ENCODE results near the gene NUSAP1. TPM values are rescaled to one million over a fixed set of nuclear protein-coding genes. Genes with fewer than 3 reads are reported as not detected.
"Not testable (repeated sequence)": the region's sequence is repeated elsewhere in the genome, so short reads cannot be mapped to it uniquely, and the experiment has no call there.

Gene NUSAP1
- total and polyA plus RNA-seq, 7 experiments from 2014 or later: 0.86 to 167 (median 1.9) TPM

DNA sequence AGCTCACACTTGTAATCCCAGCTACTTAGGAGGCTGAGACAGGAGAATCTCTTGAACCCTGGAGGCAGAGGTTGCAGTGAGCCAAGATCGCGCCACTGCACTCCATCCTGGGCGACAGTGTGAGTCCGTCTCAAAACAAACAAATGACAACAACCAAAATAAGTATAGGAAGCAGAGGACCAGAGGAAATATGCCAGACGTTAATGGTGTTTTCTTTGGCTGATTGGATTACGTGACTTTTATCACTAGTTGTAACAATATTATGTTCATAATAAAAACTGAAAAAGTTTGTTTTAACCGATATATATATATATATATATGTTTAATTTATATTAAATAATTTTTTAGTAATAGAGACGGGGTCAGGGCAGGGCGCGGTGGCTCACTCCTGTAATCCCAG, 21.7 kb downstream of the NUSAP1 start:
- Mint-ChIP-seq H3K9me3 (no peaks in the 10 kb centered on the region), H3K27me3 (no peaks in the 10 kb centered on the region), H3K4me3 (no peak overlapping the region), H3K36me3 (peaks cover 0 to 30% (median 0%) of the 10 kb centered on the region in 5 donors), H3K4me1 (no peaks in the 10 kb centered on the region), H3K27ac (no peak overlapping the region)
- intact Hi-C loops (cut with micrococcal nuclease): no loop called here
- POLR2A ChIA-PET: no interaction called here
- ATAC-seq: no peak
- no peaks in the 10 kb centered on the region for H3K27me3 ChIP-seq (ENCODE audit: control insufficient read depth in 2 of 2, insufficient read depth in 2 of 2, low read length in 2 of 2)
- H3K27ac ChIP-seq (ENCODE audit: low read depth, low read length): no peak overlapping the region
- CTCF ChIA-PET: no interaction called here
- no peaks in the 10 kb centered on the region for H3K4me1 ChIP-seq (ENCODE audit: control insufficient read depth in 2 of 2, insufficient read depth in 2 of 2, low read length in 2 of 2)
- no peak overlapping the region for H3K4me3 ChIP-seq (ENCODE audit: low read length)
- DNase-seq: no peak
- H3K9me3 ChIP-seq (ENCODE audit: control insufficient read depth in 2 of 3, low read length in 3 of 3): no peaks in the 10 kb centered on the region
- no peaks in the 10 kb centered on the region for H3K36me3 ChIP-seq (ENCODE audit: control insufficient read depth in 2 of 3, insufficient read depth in 3 of 3, low read length in 3 of 3)

DNA sequence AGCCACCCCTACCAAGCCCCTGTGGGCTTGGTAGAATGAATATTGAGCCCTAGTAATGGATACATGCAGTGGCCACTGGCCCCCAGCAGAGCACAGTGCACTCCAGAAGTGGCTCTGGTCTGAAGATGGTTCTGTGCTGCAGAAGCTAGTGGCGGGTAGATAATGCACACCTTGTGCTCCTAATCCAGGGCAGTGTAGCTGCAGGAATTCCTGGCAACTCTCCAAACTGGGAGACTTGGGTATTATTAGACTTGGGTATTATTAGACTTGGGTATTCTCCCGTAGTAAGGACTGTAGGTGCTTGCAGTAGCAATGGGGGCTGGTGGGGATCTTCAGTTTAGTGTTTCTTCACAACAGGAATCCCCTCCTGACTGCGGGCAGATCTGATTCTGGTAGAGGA, 34.7 kb downstream of the NUSAP1 start:
- ChIA-PET POLR2A (no interaction called here), CTCF (no interaction called here)
- H3K9me3 Mint-ChIP-seq: no peaks in the 10 kb centered on the region
- ATAC-seq: no peak
- Histone ChIP-seq H3K4me3 (ENCODE audit: low read length) (no peak overlapping the region), H3K27me3 (ENCODE audit: control insufficient read depth in 2 of 2, insufficient read depth in 2 of 2, low read length in 2 of 2) (no peaks in the 10 kb centered on the region), H3K9me3 (ENCODE audit: control insufficient read depth in 2 of 3, low read length in 3 of 3) (no peaks in the 10 kb centered on the region), H3K36me3 (ENCODE audit: control insufficient read depth in 2 of 3, insufficient read depth in 3 of 3, low read length in 3 of 3) (no peaks in the 10 kb centered on the region), H3K27ac (ENCODE audit: low read depth, low read length) (no peak overlapping the region), H3K4me1 (ENCODE audit: control insufficient read depth in 2 of 2, insufficient read depth in 2 of 2, low read length in 2 of 2) (no peaks in the 10 kb centered on the region)
- H3K36me3 Mint-ChIP-seq: peaks cover 0 to 32% (median 0%) of the 10 kb centered on the region in 5 donors
- intact Hi-C loops (cut with micrococcal nuclease): no loop called here
- H3K27ac Mint-ChIP-seq: peak overlapping the region in 1 of 9 donors; percentile 55
- H3K27me3 Mint-ChIP-seq: no peaks in the 10 kb centered on the region
- H3K4me3 Mint-ChIP-seq: no peak overlapping the region
- H3K4me1 Mint-ChIP-seq: peaks cover 0 to 8% (median 0%) of the 10 kb centered on the region in 7 donors
- DNase-seq: no peak

DNA sequence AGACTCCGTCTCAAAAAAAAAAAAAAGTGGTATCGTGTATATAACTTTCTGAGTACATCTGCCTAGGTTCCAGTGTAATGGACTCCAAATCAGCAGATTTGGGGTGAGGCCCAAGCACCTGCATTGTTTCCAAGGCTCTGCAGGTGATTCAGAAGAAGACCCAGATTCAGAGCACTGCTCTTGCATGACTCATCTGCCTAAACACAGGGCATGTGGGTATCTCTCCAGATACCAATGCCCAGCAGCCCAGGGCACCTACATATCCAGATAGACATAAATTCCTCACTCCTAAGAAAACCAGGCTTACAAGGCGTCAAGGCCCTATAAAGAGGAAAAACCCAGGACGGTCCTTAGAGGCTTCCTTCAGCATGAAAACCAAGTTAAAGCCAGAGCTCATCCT, 45.3 kb downstream of the NUSAP1 start:
- Mint-ChIP-seq H3K27ac (no peak overlapping the region), H3K27me3 (no peaks in the 10 kb centered on the region), H3K9me3 (no peaks in the 10 kb centered on the region), H3K4me3 (no peak overlapping the region), H3K4me1 (peaks cover 0 to 1% (median 0%) of the 10 kb centered on the region in 7 donors), H3K36me3 (peaks cover 0 to 21% (median 5%) of the 10 kb centered on the region in 5 donors)
- intact Hi-C loops (cut with micrococcal nuclease): no loop called here
- H3K4me1 ChIP-seq (ENCODE audit: control insufficient read depth in 2 of 2, insufficient read depth in 2 of 2, low read length in 2 of 2): no peaks in the 10 kb centered on the region
- no peaks in the 10 kb centered on the region for H3K27me3 ChIP-seq (ENCODE audit: control insufficient read depth in 2 of 2, insufficient read depth in 2 of 2, low read length in 2 of 2)
- H3K27ac ChIP-seq (ENCODE audit: low read depth, low read length): no peak overlapping the region
- no peak overlapping the region for H3K4me3 ChIP-seq (ENCODE audit: low read length)
- CTCF ChIA-PET: no interaction called here
- DNase-seq (no peak), ATAC-seq (no peak)
- POLR2A ChIA-PET: no interaction called here
- H3K36me3 ChIP-seq (ENCODE audit: control insufficient read depth in 2 of 3, insufficient read depth in 3 of 3, low read length in 3 of 3): no peaks in the 10 kb centered on the region
- no peaks in the 10 kb centered on the region for H3K9me3 ChIP-seq (ENCODE audit: control insufficient read depth in 2 of 3, low read length in 3 of 3)

DNA sequence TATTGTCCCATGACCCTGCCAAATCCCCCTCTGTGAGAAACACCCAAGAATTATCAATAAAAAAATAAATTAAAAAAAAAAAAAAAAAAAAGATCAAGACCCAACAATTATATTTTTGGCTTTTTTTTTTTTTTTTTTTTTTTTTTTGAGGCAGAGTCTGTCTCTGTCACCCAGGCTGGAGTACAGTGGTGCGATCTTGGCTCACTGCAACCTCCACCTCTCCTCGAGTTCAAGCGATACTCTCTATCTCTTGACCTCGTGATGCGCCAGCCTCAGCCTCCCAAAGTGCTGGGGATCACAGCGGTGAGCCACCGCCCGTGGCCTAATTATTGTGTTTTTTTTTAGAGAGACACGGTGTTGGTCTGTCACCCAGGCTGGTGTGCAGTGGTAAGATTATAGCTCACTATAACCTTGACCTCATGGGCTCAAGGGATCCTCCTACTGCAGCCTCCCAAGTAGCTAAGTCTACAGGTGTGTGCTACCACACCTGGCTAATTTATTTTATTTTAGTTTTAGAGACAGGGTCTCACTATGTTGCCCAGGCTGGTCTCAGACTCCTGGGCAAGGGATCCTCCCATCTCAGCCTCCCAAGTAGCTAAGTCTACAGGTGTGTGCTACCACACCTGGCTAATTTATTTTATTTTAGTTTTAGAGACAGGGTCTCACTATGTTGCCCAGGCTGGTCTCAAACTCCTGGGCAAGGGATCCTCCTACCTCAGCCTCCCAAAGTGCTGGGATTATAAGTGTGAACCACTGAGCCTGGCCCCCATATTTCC, 51.5 kb downstream of the NUSAP1 start:
- ATAC-seq; H3K4me1 Mint-ChIP-seq; H3K27ac Mint-ChIP-seq; H3K27me3 Mint-ChIP-seq; H3K9me3 Mint-ChIP-seq; CTCF ChIA-PET; POLR2A ChIA-PET; H3K9me3 ChIP-seq (ENCODE audit: control insufficient read depth in 2 of 3, low read length in 3 of 3); H3K4me1 ChIP-seq (ENCODE audit: control insufficient read depth in 2 of 2, insufficient read depth in 2 of 2, low read length in 2 of 2); H3K27me3 ChIP-seq (ENCODE audit: control insufficient read depth in 2 of 2, insufficient read depth in 2 of 2, low read length in 2 of 2); H3K4me3 ChIP-seq (ENCODE audit: low read length); intact Hi-C loops (cut with micrococcal nuclease); H3K27ac ChIP-seq (ENCODE audit: low read depth, low read length); H3K4me3 Mint-ChIP-seq; DNase-seq: not testable (repeated sequence)
- peaks cover 0 to 15% (median 12%) of the 10 kb centered on the region in 5 donors for H3K36me3 Mint-ChIP-seq
- peaks cover 0 to 29% (median 5%) of the 10 kb centered on the region in 3 experiments for H3K36me3 ChIP-seq (ENCODE audit: control insufficient read depth in 2 of 3, insufficient read depth in 3 of 3, low read length in 3 of 3)

DNA sequence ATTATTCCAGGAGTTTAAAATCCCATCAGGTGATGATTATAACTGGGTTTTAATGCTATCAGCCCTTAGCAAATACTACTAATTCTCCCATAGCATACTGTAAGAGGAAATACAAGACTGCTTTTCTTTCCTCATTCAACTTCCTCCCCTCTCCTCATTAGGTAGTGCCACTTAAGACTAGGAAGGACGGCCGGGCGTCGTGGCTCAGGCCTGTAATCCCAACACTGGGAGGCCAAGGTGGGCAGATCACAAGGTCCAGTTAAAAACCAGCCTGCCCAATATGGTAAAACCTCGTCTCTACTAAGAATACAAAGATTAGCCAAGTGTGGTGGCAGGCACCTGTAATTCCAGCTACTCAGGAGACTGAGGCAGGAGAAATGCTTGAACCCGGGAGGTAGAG, 55.0 kb downstream of the NUSAP1 start:
- DNase-seq: no peak
- Mint-ChIP-seq H3K9me3 (no peaks in the 10 kb centered on the region), H3K4me3 (no peak overlapping the region), H3K27ac (no peak overlapping the region), H3K27me3 (no peaks in the 10 kb centered on the region), H3K36me3 (peaks cover 3 to 15% (median 9%) of the 10 kb centered on the region in 5 donors), H3K4me1 (peaks cover 0 to 7% (median 3%) of the 10 kb centered on the region in 7 donors)
- ChIA-PET CTCF (interaction anchor here (0.6 kb wide), 1 partner anchor 8 kb away, joined by 6 read pairs; no protein-coding TSS in a partner anchor), POLR2A (no interaction called here)
- Histone ChIP-seq H3K9me3 (ENCODE audit: control insufficient read depth in 2 of 3, low read length in 3 of 3) (no peaks in the 10 kb centered on the region), H3K4me1 (ENCODE audit: control insufficient read depth in 2 of 2, insufficient read depth in 2 of 2, low read length in 2 of 2) (no peaks in the 10 kb centered on the region), H3K36me3 (ENCODE audit: control insufficient read depth in 2 of 3, insufficient read depth in 3 of 3, low read length in 3 of 3) (peaks cover 0 to 32% (median 9%) of the 10 kb centered on the region in 3 experiments), H3K27ac (ENCODE audit: low read depth, low read length) (no peak overlapping the region), H3K27me3 (ENCODE audit: control insufficient read depth in 2 of 2, insufficient read depth in 2 of 2, low read length in 2 of 2) (no peaks in the 10 kb centered on the region), H3K4me3 (ENCODE audit: low read length) (no peak overlapping the region)
- no peak for ATAC-seq
- intact Hi-C loops (cut with micrococcal nuclease): no loop called here

DNA sequence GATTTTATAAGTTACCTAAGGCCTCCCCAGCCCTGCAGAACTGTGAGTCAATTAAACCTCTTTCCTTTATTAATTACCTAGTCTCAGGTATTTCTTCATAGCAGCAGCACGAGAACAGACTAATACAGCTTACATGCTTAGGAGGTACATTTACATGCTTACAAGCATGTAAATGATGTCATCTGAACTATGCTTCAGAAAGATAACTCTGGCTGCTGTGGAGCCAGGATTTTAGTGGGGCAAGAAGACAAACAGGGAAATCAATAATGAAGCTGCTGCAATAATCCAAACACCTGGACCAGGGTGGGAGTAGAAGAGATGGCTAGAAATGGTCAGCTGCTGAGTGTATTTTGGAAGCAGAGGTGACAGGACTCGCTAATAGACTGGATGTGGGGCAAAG, 60.0 kb downstream of the NUSAP1 start:
- Mint-ChIP-seq H3K4me3 (no peak overlapping the region), H3K27me3 (no peaks in the 10 kb centered on the region), H3K9me3 (no peaks in the 10 kb centered on the region), H3K4me1 (peaks cover 10 to 24% (median 20%) of the 10 kb centered on the region in 7 donors), H3K36me3 (peaks cover 17 to 24% (median 22%) of the 10 kb centered on the region in 5 donors), H3K27ac (peak overlapping the region in 5 of 9 donors; percentile 19 to 84 (median 44))
- intact Hi-C loops (cut with micrococcal nuclease): no loop called here
- Histone ChIP-seq H3K9me3 (ENCODE audit: control insufficient read depth in 2 of 3, low read length in 3 of 3) (no peaks in the 10 kb centered on the region), H3K4me1 (ENCODE audit: control insufficient read depth in 2 of 2, insufficient read depth in 2 of 2, low read length in 2 of 2) (no peaks in the 10 kb centered on the region), H3K36me3 (ENCODE audit: control insufficient read depth in 2 of 3, insufficient read depth in 3 of 3, low read length in 3 of 3) (peaks cover 0 to 38% (median 13%) of the 10 kb centered on the region in 3 experiments), H3K27me3 (ENCODE audit: control insufficient read depth in 2 of 2, insufficient read depth in 2 of 2, low read length in 2 of 2) (no peaks in the 10 kb centered on the region), H3K4me3 (ENCODE audit: low read length) (no peak overlapping the region), H3K27ac (ENCODE audit: low read depth, low read length) (no peak overlapping the region)
- POLR2A ChIA-PET: no interaction called here
- ATAC-seq (no peak), DNase-seq (no peak)
- CTCF ChIA-PET: no interaction called here

DNA sequence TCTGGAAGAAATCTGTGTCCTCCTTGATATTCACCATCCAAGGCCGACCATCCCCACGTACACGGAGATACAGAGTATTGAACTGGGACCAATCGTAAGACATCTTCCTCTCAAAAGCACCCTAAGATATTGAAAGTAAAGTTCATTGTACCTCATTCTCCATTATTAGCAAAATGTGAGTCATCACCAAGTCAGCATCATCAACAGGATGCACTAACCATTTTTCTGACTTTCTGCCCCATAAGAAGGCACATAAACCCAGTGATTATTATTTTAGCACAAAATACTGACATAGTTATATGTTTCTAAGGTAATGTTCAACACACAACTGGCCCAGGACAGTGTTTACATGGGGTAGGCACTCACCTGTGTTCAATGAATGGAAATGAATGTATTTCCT, 62.2 kb downstream of the NUSAP1 start:
- H3K9me3 Mint-ChIP-seq: no peaks in the 10 kb centered on the region
- no peak overlapping the region for H3K4me3 Mint-ChIP-seq
- ChIA-PET CTCF (no interaction called here), POLR2A (no interaction called here)
- H3K27ac Mint-ChIP-seq: peak overlapping the region in 4 of 9 donors; percentile 5 to 72 (median 34)
- no peaks in the 10 kb centered on the region for H3K9me3 ChIP-seq (ENCODE audit: control insufficient read depth in 2 of 3, low read length in 3 of 3)
- ATAC-seq: no peak
- no peaks in the 10 kb centered on the region for H3K27me3 Mint-ChIP-seq
- intact Hi-C loops (cut with micrococcal nuclease): no loop called here
- no peaks in the 10 kb centered on the region for H3K4me1 ChIP-seq (ENCODE audit: control insufficient read depth in 2 of 2, insufficient read depth in 2 of 2, low read length in 2 of 2)
- no peak overlapping the region for H3K27ac ChIP-seq (ENCODE audit: low read depth, low read length)
- no peak for DNase-seq
- no peak overlapping the region for H3K4me3 ChIP-seq (ENCODE audit: low read length)
- H3K4me1 Mint-ChIP-seq: peaks cover 10 to 24% (median 20%) of the 10 kb centered on the region in 7 donors
- no peaks in the 10 kb centered on the region for H3K27me3 ChIP-seq (ENCODE audit: control insufficient read depth in 2 of 2, insufficient read depth in 2 of 2, low read length in 2 of 2)
- peaks cover 0 to 28% (median 10%) of the 10 kb centered on the region in 3 experiments for H3K36me3 ChIP-seq (ENCODE audit: control insufficient read depth in 2 of 3, insufficient read depth in 3 of 3, low read length in 3 of 3)
- H3K36me3 Mint-ChIP-seq: peaks cover 11 to 24% (median 19%) of the 10 kb centered on the region in 5 donors

All from naive thymus-derived CD4-positive, alpha-beta T cell (primary cell).